RWPE2 (cell line): ENCODE results near the gene MAN1C1.

Experiments
- ATAC-seq: fragments of 200-7000 bp; cut with Tn5 transposase; 3 replicates; pipeline ENCODE4 v1.9.1; 2021; ENCODE audit warnings: low read depth
- DNase-seq: peaks from one replicate; pipeline ENCODE4 v3.0.0-alpha.2; 2020; ENCODE audit warnings: low spot score
- H3K27ac ChIP-seq: fragments of 450-650 bp; 2 replicates; pipeline ENCODE4 v1.5.1; 2017; ENCODE audit warnings: mild to moderate bottlenecking; ENCODE audit not compliant: poor library complexity, severe bottlenecking
- H3K27me3 ChIP-seq: fragments of 250-450 bp; sonication (Bioruptor Pico); 2 replicates; pipeline ENCODE4 v1.5.1; 2021; ENCODE audit warnings: mild to moderate bottlenecking, moderate library complexity; ENCODE audit not compliant: insufficient read depth, poor library complexity, severe bottlenecking
- H3K36me3 ChIP-seq: fragments of 250-450 bp; sonication (Bioruptor Pico); 2 replicates; pipeline ENCODE4 v1.5.1; 2020; ENCODE audit warnings: low read depth, mild to moderate bottlenecking, moderate library complexity
- H3K4me1 ChIP-seq: fragments of 250-450 bp; sonication (Bioruptor Pico); 2 replicates; pipeline ENCODE4 v1.5.1; 2021; ENCODE audit warnings: mild to moderate bottlenecking, moderate library complexity; ENCODE audit not compliant: insufficient read depth, poor library complexity, severe bottlenecking
- H3K4me3 ChIP-seq: fragments of 250-450 bp; sonication (Bioruptor Pico); 2 replicates; pipeline ENCODE4 v1.5.1; 2021; ENCODE audit warnings: mild to moderate bottlenecking, moderate library complexity; ENCODE audit not compliant: severe bottlenecking
- H3K9me3 ChIP-seq: fragments of 250-450 bp; sonication (Bioruptor Pico); 2 replicates; pipeline ENCODE4 v1.5.1; 2021; ENCODE audit warnings: mild to moderate bottlenecking, moderate library complexity; ENCODE audit not compliant: severe bottlenecking
- TF ChIP-seq, protein P1 (sequence below): fragments of 450-650 bp; IDR thresholded peaks from one replicate; pipeline ENCODE4 v1.5.1; 2017; ENCODE audit warnings: mild to moderate bottlenecking, moderate library complexity; ENCODE audit not compliant: poor library complexity, severe bottlenecking

The MAN1C1 gene

DNA sequence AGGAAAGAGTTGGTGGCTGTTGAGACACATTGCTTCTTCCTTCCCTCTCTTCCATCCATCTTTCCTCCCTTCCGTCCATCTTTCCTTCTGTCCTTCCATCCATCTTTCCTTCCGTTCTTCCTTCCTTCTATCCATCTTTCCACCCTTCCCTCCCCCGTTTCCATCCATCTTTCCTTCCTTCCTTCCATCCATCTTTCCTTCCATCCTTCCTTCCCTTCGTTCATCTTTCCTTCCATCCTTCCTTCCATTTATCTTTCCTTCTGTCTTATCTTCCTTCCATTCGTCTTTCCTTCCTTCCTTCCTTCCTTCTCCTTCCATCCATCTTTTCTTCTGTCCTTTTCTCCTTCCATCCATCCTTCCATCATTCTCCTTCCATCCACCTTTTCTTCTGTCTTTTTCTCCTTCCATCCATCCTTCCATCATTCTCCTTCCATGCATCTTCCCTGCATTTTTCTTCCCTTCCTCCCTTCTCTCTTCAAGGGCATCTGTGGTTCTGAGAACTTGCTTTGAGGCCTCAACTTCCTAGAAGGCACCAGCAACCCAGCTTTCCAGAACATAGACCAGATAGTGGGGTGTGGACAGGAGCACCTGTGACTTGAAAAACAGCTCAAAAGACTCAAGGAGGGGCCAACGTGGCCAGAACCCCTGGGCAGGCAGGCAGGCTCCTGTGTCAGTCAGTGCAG lies 134.5 kb downstream of the MAN1C1 start:
- Histone ChIP-seq H3K27me3 (no peaks in the 10 kb centered on the region), H3K4me3 (no peak overlapping the region), H3K27ac (no peak overlapping the region), H3K36me3 (no peaks in the 10 kb centered on the region), H3K9me3 (no peaks in the 10 kb centered on the region), H3K4me1 (no peaks in the 10 kb centered on the region)
- TF ChIP-seq, protein P1, sequence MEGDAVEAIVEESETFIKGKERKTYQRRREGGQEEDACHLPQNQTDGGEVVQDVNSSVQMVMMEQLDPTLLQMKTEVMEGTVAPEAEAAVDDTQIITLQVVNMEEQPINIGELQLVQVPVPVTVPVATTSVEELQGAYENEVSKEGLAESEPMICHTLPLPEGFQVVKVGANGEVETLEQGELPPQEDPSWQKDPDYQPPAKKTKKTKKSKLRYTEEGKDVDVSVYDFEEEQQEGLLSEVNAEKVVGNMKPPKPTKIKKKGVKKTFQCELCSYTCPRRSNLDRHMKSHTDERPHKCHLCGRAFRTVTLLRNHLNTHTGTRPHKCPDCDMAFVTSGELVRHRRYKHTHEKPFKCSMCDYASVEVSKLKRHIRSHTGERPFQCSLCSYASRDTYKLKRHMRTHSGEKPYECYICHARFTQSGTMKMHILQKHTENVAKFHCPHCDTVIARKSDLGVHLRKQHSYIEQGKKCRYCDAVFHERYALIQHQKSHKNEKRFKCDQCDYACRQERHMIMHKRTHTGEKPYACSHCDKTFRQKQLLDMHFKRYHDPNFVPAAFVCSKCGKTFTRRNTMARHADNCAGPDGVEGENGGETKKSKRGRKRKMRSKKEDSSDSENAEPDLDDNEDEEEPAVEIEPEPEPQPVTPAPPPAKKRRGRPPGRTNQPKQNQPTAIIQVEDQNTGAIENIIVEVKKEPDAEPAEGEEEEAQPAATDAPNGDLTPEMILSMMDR = no peak
- no peak for DNase-seq
- no peak for ATAC-seq

DNA sequence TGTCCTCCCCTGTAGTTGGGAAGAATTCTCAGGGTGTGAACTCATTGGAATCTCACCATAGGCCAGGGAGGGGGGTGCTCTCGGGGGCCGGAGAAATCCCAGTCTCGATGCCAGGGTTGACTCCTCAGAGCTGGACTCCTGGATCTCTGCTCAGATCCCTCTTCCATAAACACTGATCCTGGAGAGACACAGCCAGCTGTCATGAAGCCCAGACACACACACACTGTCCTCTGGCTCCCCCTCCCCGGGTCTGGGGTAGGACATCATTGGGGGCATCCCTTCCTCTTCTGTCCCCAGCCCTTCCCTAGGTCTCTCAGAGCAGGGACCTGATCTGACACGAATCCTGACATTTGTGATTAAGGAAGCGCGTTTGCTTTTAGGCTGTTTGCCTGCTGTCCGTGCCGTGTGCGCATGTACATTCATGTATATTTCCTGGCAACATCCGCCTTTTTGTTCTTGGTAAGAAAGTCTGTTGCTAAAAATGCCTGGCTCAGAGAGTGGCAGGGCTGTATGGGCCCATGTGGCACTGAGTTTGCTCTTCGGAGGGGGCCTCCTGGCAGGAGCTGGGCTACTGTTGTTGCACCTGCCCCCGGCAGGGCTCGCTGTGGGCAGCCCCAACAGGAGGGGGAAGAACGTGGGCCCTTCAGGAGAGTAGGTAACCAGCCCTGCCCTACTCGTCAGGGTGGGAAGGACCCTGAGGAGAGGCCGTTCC lies 138.0 kb downstream of the MAN1C1 start:
- ATAC-seq (no peak), DNase-seq (no peak)
- Histone ChIP-seq H3K4me3 (no peak overlapping the region), H3K36me3 (no peaks in the 10 kb centered on the region), H3K9me3 (no peaks in the 10 kb centered on the region), H3K4me1 (no peaks in the 10 kb centered on the region), H3K27me3 (no peaks in the 10 kb centered on the region), H3K27ac (no peak overlapping the region)
- TF ChIP-seq, protein P1 = no peak

DNA sequence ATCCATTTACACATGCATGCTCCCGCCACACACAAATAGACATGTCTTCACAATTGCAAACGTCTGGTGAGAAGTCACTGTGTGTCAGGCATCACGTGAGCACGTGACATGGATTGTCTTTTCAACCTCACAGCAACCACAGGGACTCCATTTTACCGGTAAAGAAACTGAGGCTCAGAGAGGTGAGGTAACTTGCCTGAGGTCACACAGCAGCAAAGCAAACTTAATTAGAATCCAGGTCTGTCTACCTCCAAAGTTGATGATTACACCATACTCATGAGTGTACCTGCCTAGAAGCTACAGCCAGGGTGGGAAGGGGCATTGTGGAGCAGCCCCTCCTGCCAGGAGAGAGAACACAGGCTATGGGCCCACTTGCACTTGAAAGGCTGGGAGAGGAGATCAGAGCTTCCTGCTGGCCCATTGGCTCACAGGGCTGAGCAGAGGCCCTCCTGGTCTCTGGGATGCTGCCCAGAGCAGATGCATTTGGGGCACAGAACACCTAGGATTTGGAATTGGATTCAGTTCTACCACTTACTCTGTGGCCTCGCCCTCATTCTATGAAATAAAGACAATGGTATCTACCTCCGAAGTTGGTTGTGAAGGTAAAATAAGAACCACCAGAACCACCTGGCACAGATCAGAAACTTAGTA lies 139.0 kb downstream of the MAN1C1 start:
- H3K9me3 ChIP-seq = no peaks in the 10 kb centered on the region

DNA sequence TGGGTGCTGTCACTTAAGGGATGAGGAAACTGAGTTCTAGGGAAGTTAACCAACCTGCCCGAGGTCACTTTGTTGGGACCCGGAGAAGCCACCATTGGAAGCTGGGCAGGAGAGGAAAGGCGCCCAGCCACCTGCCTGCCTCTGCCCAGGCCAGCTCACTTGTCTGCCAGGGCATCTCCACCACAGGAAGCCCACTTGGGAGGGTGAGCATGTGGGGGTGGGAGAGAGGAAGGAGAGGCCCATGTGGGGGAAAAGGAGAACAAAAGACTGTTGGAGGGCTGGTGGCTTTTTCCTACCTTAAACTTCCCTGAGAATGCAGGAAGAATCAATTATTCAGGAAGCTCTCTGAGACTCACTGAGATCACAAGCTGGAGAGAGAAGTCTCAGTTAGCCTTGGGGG lies 139.6 kb downstream of the MAN1C1 start:
- Histone ChIP-seq H3K36me3 (no peaks in the 10 kb centered on the region), H3K27ac (no peak overlapping the region), H3K4me3 (no peak overlapping the region), H3K27me3 (no peaks in the 10 kb centered on the region), H3K4me1 (no peaks in the 10 kb centered on the region), H3K9me3 (no peaks in the 10 kb centered on the region)
- ATAC-seq = no peak
- TF ChIP-seq, protein P1 = no peak
- no peak for DNase-seq

More for the DNA sequence above, 139.0 kb downstream of the MAN1C1 start:
- TF ChIP-seq, protein P1 = no peak
- Histone ChIP-seq H3K36me3 (no peaks in the 10 kb centered on the region), H3K4me3 (no peak overlapping the region), H3K27ac (no peak overlapping the region), H3K27me3 (no peaks in the 10 kb centered on the region), H3K4me1 (no peaks in the 10 kb centered on the region)
- ATAC-seq = no peak
- no peak for DNase-seq
